ENCODE data around the gene AADAT. TPM values are rescaled to one million over a fixed set of nuclear protein-coding genes. Genes with fewer than 3 reads are reported as not detected.

Gene AADAT
- total RNA-seq, 1 experiment from 2014 or later = 5.4 TPM

GRCh38 chr4:170083541-170083940 is 6.2 kb downstream of the AADAT start:
- Histone ChIP-seq H3K36me3 (ENCODE audit: insufficient read depth, low read length, poor library complexity, severe bottlenecking) (no peaks in the 10 kb centered on the region), H3K27me3 (replicated peaks; ENCODE audit: insufficient read depth, low read depth, low read length, poor library complexity) (peaks cover 21% of the 10 kb centered on the region), H3K9me3 (ENCODE audit: low read depth, low read length, poor library complexity, severe bottlenecking) (no peaks in the 10 kb centered on the region), H3K27ac (ENCODE audit: low read depth, low read length, poor library complexity, severe bottlenecking) (no peak overlapping the region), H3K4me1 (ENCODE audit: insufficient read depth, low read length, poor library complexity, severe bottlenecking) (peaks cover 20% of the 10 kb centered on the region), H3K4me3 (ENCODE audit: low read depth, low read length, poor library complexity, severe bottlenecking) (no peak overlapping the region)
- no TSS peak for BruUV-seq (replicated peaks)
- CTCF ChIA-PET = no interaction called here
- intact Hi-C loops (cut with micrococcal nuclease; ENCODE audit: unreplicated experiment) = loop anchor here (10.0 kb wide), 1 partner anchor 469 kb away; the partner anchor contains the start of gene NEK1
- POLR2A ChIA-PET (ENCODE audit: low non-redundant PET) = no interaction called here
- TF ChIP-seq EZH2 (IDR thresholded peaks at IDR 0.05; ENCODE audit: borderline replicate concordance, low read depth, low read length, poor library complexity, severe bottlenecking) (no peak), CTCF (conservative IDR thresholded peaks at IDR 0.05; ENCODE audit: low read depth, low read length) (no peak)
- DNase-seq (ENCODE audit: low spot score) = no peak

DNA sequence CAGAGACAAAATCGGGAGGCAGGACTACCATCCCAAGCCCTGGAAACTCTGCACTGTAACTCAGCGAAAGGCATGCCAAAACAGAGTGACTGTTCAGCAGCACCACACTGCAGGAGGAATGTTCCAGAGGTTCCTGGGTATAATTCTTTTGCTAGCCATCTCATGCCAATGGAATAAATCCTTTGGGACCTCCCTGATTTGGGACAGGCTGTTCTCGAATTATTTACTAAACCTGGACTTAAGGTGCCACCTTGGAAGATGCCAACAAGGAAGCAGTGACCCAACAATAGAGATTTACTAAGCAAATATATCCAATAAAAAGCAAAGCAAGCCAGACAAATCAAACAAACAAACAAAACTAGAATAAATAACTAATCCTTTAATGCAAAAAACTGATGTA is 9.3 kb downstream of the AADAT start:
- Histone ChIP-seq H3K36me3 (ENCODE audit: insufficient read depth, low read length, poor library complexity, severe bottlenecking) (no peaks in the 10 kb centered on the region), H3K4me3 (ENCODE audit: low read depth, low read length, poor library complexity, severe bottlenecking) (no peak overlapping the region), H3K4me1 (ENCODE audit: insufficient read depth, low read length, poor library complexity, severe bottlenecking) (no peaks in the 10 kb centered on the region), H3K27me3 (replicated peaks; ENCODE audit: insufficient read depth, low read depth, low read length, poor library complexity) (peaks cover 10% of the 10 kb centered on the region), H3K27ac (ENCODE audit: low read depth, low read length, poor library complexity, severe bottlenecking) (no peak overlapping the region), H3K9me3 (ENCODE audit: low read depth, low read length, poor library complexity, severe bottlenecking) (no peaks in the 10 kb centered on the region)
- intact Hi-C loops (cut with micrococcal nuclease; ENCODE audit: unreplicated experiment) = loop anchor here (10.0 kb wide), 1 partner anchor 466 kb away; the partner anchor contains the start of gene NEK1
- CTCF ChIA-PET = no interaction called here
- no peak for DNase-seq (ENCODE audit: low spot score)
- BruUV-seq (replicated peaks) = no TSS peak
- TF ChIP-seq EZH2 (IDR thresholded peaks at IDR 0.05; ENCODE audit: borderline replicate concordance, low read depth, low read length, poor library complexity, severe bottlenecking) (no peak), CTCF (conservative IDR thresholded peaks at IDR 0.05; ENCODE audit: low read depth, low read length) (no peak)
- POLR2A ChIA-PET (ENCODE audit: low non-redundant PET) = no interaction called here

GRCh38 chr4:170079981-170080380 is 9.8 kb downstream of the AADAT start:
- peaks cover 10% of the 10 kb centered on the region for H3K27me3 ChIP-seq (replicated peaks; ENCODE audit: insufficient read depth, low read depth, low read length, poor library complexity)
- H3K27ac ChIP-seq (ENCODE audit: low read depth, low read length, poor library complexity, severe bottlenecking) = no peak overlapping the region
- no TSS peak for BruUV-seq (replicated peaks)
- no peaks in the 10 kb centered on the region for H3K9me3 ChIP-seq (ENCODE audit: low read depth, low read length, poor library complexity, severe bottlenecking)
- intact Hi-C loops (cut with micrococcal nuclease; ENCODE audit: unreplicated experiment) = loop anchor here (10.0 kb wide), 1 partner anchor 465 kb away; the partner anchor contains the start of gene NEK1
- ChIA-PET CTCF (no interaction called here), POLR2A (ENCODE audit: low non-redundant PET) (no interaction called here)
- H3K4me3 ChIP-seq (ENCODE audit: low read depth, low read length, poor library complexity, severe bottlenecking) = no peak overlapping the region
- TF ChIP-seq EZH2 (IDR thresholded peaks at IDR 0.05; ENCODE audit: borderline replicate concordance, low read depth, low read length, poor library complexity, severe bottlenecking) (no peak), CTCF (conservative IDR thresholded peaks at IDR 0.05; ENCODE audit: low read depth, low read length) (no peak)
- H3K36me3 ChIP-seq (ENCODE audit: insufficient read depth, low read length, poor library complexity, severe bottlenecking) = no peaks in the 10 kb centered on the region
- H3K4me1 ChIP-seq (ENCODE audit: insufficient read depth, low read length, poor library complexity, severe bottlenecking) = no peaks in the 10 kb centered on the region
- DNase-seq (ENCODE audit: low spot score) = no peak

Data from A673 (cell line).